ENCODE results near the gene MGRN1.

MGRN1 gene

GRCh38 chr16:4659363-4660353, 35.0 kb downstream of the MGRN1 start:
- TF ChIP-seq CSDC2 (CRISPR knock-in tag; IDR thresholded peaks at IDR 0.05) (no peak), ZC3H10 (CRISPR knock-in tag; IDR thresholded peaks at IDR 0.05) (no peak), TCF4 (CRISPR knock-in tag; IDR thresholded peaks at IDR 0.05; ENCODE audit: borderline replicate concordance) (no peak), OSR1 (CRISPR knock-in tag; IDR thresholded peaks at IDR 0.05) (no peak), CREB5 (CRISPR knock-in tag; IDR thresholded peaks at IDR 0.05; ENCODE audit: low read depth) (no peak), ESRRG (CRISPR knock-in tag; IDR thresholded peaks at IDR 0.05) (no peak), ZNF8 (CRISPR knock-in tag; IDR thresholded peaks at IDR 0.05) (no peak), ZNF565 (CRISPR knock-in tag; conservative IDR thresholded peaks at IDR 0.05; ENCODE audit: low read depth) (no peak), PPARA (CRISPR knock-in tag; IDR thresholded peaks at IDR 0.05; ENCODE audit: borderline replicate concordance) (no peak), RARB (CRISPR knock-in tag; IDR thresholded peaks at IDR 0.05) (no peak), ARNTL (CRISPR knock-in tag; IDR thresholded peaks at IDR 0.05; ENCODE audit: borderline replicate concordance, low read depth) (no peak), ZFP30 (CRISPR knock-in tag; IDR thresholded peaks at IDR 0.05) (no peak), CSRNP3 (CRISPR knock-in tag; IDR thresholded peaks at IDR 0.05) (no peak), PATZ1 (CRISPR knock-in tag; IDR thresholded peaks at IDR 0.05; ENCODE audit: borderline replicate concordance) (no peak)

GRCh38 chr16:4660454-4661007, 35.9 kb downstream of the MGRN1 start:
- ATAC-seq = peak; percentile 44
- TF ChIP-seq CSRNP3 (CRISPR knock-in tag; IDR thresholded peaks at IDR 0.05) (no peak), ESRRG (CRISPR knock-in tag; IDR thresholded peaks at IDR 0.05) (no peak), ZFP3 (CRISPR knock-in tag; IDR thresholded peaks at IDR 0.05) (no peak), GLIS3 (CRISPR knock-in tag; IDR thresholded peaks at IDR 0.05) (no peak), POU6F1 (CRISPR knock-in tag; IDR thresholded peaks at IDR 0.05; ENCODE audit: borderline replicate concordance, low read depth) (no peak), CREB5 (CRISPR knock-in tag; IDR thresholded peaks at IDR 0.05; ENCODE audit: low read depth) (no peak)

More at GRCh38 chr16:4659363-4660353, 35.0 kb downstream of the MGRN1 start:
- no peak; the same call in 2 of the 3 replicates for ATAC-seq

- no peak for ATAC-seq
- TF ChIP-seq ESRRG (CRISPR knock-in tag; IDR thresholded peaks at IDR 0.05) = no peak
Observed at GRCh38 chr16:4661661-4662060, 37.0 kb downstream of the MGRN1 start.

Measured in SK-N-SH treated with all-trans-retinoic acid at 6 μM for 48 hours (cell line).